Measurements from ENCODE around the gene C1orf94.

C1orf94 gene

DNA sequence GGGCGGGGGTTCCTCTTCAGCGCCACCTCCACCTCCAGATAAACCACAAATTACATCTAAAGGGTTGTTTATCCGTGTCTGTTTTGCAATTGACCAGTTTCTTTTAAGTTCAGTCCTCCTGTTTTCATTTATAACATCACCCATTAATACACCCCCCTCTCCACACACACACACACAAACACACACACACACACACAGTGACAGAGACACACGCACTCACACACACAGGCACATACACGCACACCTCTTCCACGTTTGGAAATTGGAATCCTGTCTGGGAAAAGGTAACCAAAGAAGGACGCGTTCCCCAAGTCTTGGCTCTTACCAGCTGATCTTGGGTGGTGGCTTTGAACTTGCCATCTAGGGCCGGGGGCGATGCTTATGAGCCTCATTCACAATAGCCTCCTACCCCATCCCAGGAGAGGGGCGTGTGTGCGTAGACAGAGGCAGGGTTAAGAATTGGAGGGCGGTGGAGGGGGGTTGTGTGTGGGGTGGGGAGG is 11.2 kb upstream of the C1orf94 start:
- TF ChIP-seq, protein P1, sequence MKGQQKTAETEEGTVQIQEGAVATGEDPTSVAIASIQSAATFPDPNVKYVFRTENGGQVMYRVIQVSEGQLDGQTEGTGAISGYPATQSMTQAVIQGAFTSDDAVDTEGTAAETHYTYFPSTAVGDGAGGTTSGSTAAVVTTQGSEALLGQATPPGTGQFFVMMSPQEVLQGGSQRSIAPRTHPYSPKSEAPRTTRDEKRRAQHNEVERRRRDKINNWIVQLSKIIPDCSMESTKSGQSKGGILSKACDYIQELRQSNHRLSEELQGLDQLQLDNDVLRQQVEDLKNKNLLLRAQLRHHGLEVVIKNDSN (IDR thresholded peaks at IDR 0.05), result no peak
- TF ChIP-seq EP300 (IDR thresholded peaks at IDR 0.05; ENCODE audit: borderline replicate concordance) (no peak), TCF12 (IDR thresholded peaks at IDR 0.05; ENCODE audit: low read depth) (no peak), REST (IDR thresholded peaks at IDR 0.05; ENCODE audit: low read depth) (no peak), ZBTB7A (IDR thresholded peaks at IDR 0.05; ENCODE audit: low read depth) (no peak), FOXM1 (IDR thresholded peaks at IDR 0.05; ENCODE audit: borderline replicate concordance, low read depth) (no peak), NFIC (IDR thresholded peaks at IDR 0.05) (no peak), RAD21 (IDR thresholded peaks at IDR 0.05; ENCODE audit: low read depth) (no peak), TAF1 (IDR thresholded peaks at IDR 0.05; ENCODE audit: low read depth) (no peak), CEBPB (IDR thresholded peaks at IDR 0.05) (no peak)
- TF ChIP-seq, protein P2, sequence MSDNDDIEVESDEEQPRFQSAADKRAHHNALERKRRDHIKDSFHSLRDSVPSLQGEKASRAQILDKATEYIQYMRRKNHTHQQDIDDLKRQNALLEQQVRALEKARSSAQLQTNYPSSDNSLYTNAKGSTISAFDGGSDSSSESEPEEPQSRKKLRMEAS (IDR thresholded peaks at IDR 0.05), result no peak

GRCh38 chr1:34166191-34166624 is 10.5 kb upstream of the C1orf94 start:
- TF ChIP-seq RAD21 (IDR thresholded peaks at IDR 0.05; ENCODE audit: low read depth) (no peak), ZBTB7A (IDR thresholded peaks at IDR 0.05; ENCODE audit: low read depth) (no peak), YY1 (IDR thresholded peaks at IDR 0.05; ENCODE audit: low read depth) (no peak), CEBPB (IDR thresholded peaks at IDR 0.05) (no peak), TAF1 (IDR thresholded peaks at IDR 0.05; ENCODE audit: low read depth) (no peak), CREB1 (IDR thresholded peaks at IDR 0.05; ENCODE audit: low read depth) (no peak), EGR1 (IDR thresholded peaks at IDR 0.05) (no peak), FOXM1 (IDR thresholded peaks at IDR 0.05; ENCODE audit: borderline replicate concordance, low read depth) (no peak), NFIC (IDR thresholded peaks at IDR 0.05) (no peak), REST (IDR thresholded peaks at IDR 0.05; ENCODE audit: low read depth) (no peak), TEAD4 (IDR thresholded peaks at IDR 0.05) (no peak), EP300 (IDR thresholded peaks at IDR 0.05; ENCODE audit: borderline replicate concordance) (no peak), TCF12 (IDR thresholded peaks at IDR 0.05; ENCODE audit: low read depth) (no peak)
- TF ChIP-seq, protein P2 (IDR thresholded peaks at IDR 0.05), result no peak
- TF ChIP-seq, protein P1 (IDR thresholded peaks at IDR 0.05), result no peak

GRCh38 chr1:34166625-34167361 is 9.9 kb upstream of the C1orf94 start:
- TF ChIP-seq CEBPB (IDR thresholded peaks at IDR 0.05) (no peak), RAD21 (IDR thresholded peaks at IDR 0.05; ENCODE audit: low read depth) (no peak), CREB1 (IDR thresholded peaks at IDR 0.05; ENCODE audit: low read depth) (no peak), REST (IDR thresholded peaks at IDR 0.05; ENCODE audit: low read depth) (no peak), ZBTB7A (IDR thresholded peaks at IDR 0.05; ENCODE audit: low read depth) (no peak), YY1 (IDR thresholded peaks at IDR 0.05; ENCODE audit: low read depth) (no peak), TEAD4 (IDR thresholded peaks at IDR 0.05) (no peak), EGR1 (IDR thresholded peaks at IDR 0.05) (no peak), TCF12 (IDR thresholded peaks at IDR 0.05; ENCODE audit: low read depth) (no peak), TAF1 (IDR thresholded peaks at IDR 0.05; ENCODE audit: low read depth) (no peak), NFIC (IDR thresholded peaks at IDR 0.05) (no peak), FOXM1 (IDR thresholded peaks at IDR 0.05; ENCODE audit: borderline replicate concordance, low read depth) (no peak), EP300 (IDR thresholded peaks at IDR 0.05; ENCODE audit: borderline replicate concordance) (no peak)
- TF ChIP-seq, protein P2 (IDR thresholded peaks at IDR 0.05), result no peak
- TF ChIP-seq, protein P1 (IDR thresholded peaks at IDR 0.05), result no peak
